NOMO-1 (cell line): ENCODE data around the gene MUCL1.

Experiments
- DNase-seq, 2 experiments: peaks; one replicate each; lab custom pipeline; 2025; ENCODE audit not compliant: unreplicated experiment in 2 of 2; lab: John Stamatoyannopoulos, UW

Gene MUCL1

DNA sequence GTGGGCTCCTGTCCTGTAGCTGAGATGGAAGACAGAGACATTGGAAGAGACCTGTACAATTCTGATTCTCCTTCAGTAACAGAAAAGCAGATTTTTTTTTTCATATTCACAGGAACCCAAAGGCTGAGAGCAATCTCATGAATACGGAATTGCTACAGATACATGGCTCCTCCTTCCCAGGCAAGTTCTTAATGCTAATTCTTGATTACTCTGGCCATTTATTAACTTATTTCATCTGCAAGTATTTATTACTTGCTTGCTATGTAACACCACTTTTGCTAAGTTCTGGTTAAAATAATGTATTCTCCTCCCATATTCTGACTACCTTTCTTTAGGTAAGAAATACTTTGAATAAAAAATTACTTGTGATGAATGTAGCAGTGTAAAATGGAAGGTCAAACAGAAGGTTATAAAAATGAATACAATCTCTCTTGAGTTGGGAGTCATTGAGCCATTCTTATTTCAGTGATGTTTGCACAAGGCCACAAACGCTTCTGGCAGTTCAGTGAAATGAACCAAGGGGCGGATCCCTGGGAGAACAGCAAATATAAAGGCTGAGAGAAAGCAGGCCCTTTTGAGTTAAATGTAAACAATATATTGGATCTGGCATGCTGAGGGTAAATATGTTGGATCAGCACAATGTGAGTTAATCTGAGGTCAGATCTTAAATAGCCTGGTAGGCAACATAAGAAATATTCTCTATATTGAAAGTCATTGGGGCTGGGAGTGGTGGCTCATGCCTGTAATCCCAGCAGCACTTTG, 37.6 kb downstream of the MUCL1 start:
- no peak for DNase-seq
